ENCODE results near the gene CYP2S1.

GRCh38 chr19:41217741-41218140, 24.7 kb downstream of the CYP2S1 start:
- no peak for TF ChIP-seq CTCF (conservative IDR thresholded peaks at IDR 0.05; ENCODE audit: low read depth, low read length)
- no peak for TF ChIP-seq EZH2 (IDR thresholded peaks at IDR 0.05; ENCODE audit: borderline replicate concordance, low read depth, low read length, poor library complexity, severe bottlenecking)

All from A673 (cell line).